T-helper 2 cell treated with Interferon-gamma antibody and Interleukin-4, amounts not matched to agents 100 ng/mL and 5 ng/mL, for 36 hours (primary cell): ENCODE data around the gene GCHFR. TPM values are rescaled to one million over a fixed set of nuclear protein-coding genes. Genes with fewer than 3 reads are reported as not detected.

Experiments used
- intact Hi-C: fragments of 100-400 bp; cut with micrococcal nuclease; formaldehyde crosslinking; loops from one replicate; pipeline ENCODE4 v1.15.1; 2023
- total RNA-seq: library from RNA; stranded (reverse); gene quantifications from 2 replicates; pipeline ENCODE4 v1.2.3, GENCODE V29; 2022

Gene GCHFR
- total RNA-seq = 40.3 and 41.4 TPM in 2 replicates

DNA sequence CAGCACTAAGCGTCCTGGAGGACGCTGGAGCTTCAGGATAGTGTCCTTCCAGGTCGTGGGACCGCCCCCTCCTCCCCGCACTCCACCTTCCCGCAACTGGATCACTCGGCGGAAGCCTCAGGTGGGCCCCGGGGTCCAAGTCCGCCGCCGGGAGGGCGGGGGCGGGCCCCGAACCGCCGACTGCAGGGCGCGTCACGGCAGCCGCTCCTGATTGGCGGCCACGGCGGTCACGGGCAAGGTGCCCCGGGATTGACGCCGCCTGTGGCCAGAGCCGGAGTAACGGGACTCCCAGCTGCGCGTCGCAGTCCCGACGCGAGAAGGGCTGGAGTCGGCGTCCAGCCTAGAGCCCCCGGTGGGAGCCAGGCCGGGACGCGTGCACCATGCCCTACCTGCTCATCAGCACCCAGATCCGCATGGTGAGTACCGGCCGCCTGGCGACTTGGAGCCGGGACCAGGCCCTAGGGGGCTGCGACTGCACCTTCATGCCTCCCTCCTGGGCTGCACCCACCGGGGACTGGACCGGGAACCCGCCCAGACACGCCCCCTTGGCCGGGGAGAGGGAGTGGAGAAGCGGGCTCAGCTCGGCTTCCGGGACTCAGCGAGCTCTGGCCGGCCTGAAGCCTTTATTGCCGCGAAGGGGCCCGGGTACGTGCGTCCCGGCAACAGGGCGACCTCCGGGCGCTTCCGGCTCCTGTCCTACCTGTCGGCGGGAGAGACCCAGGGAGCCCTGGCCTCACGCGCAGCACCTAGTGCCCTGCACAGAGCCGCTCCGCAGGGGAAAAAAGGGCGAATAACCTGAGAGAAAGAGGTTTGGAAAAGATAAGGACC lies at the start of gene GCHFR:
GCHFR (plus strand) TSS at position 268 of the 828 bp plus-strand sequence; CDS start at position 381, 113 bp downstream.
- intact Hi-C loops = loop anchor here (1.0 to 2.0 kb wide), 3 partner anchors 9 to 69 kb away; partner anchors contain the start of genes DNAJC17, RAD51, RMDN3 and ZFYVE19

DNA sequence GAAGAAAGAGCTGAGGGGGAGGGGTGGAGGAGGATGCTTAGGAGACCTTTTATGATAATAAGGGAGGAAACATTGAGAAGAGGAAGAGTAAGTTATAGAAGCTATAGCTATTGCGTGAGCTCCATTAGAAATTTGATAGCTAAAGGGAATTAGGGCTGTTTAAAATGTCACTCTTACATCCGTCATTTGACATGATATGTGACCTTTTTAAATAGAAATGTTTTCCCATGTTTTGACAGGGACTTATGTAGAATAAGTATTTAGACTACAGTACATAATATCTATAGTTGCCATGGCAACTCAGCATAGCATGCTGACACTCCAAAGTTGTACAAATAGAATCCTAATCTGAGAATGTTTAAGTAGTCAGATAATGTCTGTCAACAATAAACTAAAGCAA lies 49.7 kb upstream of the GCHFR start:
- intact Hi-C loops = no loop called here

DNA sequence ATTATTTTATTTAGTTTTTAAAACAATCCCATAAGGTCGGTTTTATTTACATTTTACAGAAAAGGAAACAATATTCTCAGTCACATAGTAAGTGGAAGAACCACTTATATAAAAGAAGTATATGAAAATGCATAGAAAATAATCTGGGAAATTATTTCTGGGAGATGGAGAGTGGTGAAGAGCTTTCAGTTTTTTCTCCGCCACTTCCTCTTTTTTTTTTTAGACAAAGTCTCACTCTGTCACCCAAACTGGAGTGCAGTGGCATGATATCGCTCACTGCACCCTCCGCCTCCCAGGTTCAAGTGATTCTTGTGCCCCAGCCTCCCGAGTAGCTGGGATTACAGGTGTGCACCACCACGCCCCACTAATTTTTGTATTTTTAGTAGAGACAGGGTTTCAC lies 47.7 kb upstream of the GCHFR start:
- intact Hi-C loops = no loop called here

DNA sequence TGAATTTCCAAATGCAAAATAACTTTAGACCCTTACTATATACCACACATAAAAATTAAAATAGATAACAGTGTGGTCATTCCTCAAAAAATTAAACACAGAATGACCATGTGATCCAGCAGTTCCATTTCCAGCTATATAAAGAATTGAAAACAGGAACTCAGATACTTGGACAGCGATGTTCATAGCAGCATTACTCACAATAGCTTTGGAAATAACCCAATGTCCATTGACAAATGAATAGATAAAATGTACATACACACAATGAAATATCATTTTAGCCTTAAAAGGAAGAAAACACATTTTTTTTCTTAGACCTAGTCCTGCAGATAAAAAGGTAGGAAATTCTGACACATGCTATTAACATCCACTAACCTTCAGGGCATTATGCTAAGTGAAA lies 42.2 kb upstream of the GCHFR start:
- intact Hi-C loops = no loop called here

DNA sequence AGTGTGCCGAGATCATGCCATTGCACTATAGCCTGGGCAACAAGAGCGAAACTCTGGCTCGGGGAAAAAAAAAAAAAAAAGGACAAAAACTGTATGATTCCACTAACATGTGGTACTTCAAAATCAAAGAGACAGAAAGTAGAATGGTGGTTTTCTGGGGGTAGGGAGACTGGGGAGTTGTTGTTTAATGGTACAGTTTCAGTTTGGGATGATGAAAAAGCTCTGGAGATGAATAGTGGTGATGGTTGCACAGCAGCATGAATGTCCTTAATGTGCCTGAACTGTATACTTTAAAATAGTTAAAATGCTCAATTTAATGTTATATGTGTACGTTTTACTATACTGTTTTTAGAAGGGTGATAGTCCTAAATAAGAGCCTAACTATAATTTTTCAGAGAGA lies 41.5 kb upstream of the GCHFR start:
- intact Hi-C loops = no loop called here

DNA sequence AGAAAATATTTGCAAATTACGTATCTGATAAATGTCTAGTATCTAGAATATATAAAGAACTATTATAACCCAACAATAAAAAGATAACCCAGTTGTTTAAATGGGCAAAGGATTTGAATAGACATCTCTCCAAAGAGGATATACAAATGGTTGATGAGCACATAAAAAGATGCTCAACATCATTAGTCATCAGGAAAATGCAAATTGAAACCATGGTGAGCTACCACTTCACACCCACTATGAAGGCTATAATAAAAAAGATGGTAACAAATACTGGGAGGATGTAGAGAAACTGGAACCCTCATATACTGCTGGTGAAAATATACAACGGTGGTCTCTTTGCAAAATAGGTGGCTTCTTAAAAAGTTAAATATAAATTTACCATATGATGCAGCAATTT lies 40.9 kb upstream of the GCHFR start:
- intact Hi-C loops = no loop called here

DNA sequence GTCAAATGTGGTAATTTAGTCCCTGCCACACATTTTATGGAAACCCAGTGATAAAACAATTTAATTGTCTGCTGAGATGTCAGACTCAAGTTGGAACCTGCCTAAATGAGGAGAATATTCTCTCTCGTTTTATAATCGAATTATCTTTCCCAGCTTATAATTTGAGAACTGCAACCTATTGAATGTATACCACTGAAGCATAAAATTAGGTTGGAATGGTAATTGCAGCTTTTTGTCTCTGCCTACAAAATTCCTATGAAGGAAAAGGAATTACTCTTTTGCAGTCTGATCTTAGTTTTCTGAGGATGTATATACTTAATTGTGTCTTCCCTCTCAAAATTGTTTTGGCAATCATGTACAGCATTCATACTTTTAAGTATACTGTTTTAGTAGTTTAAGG lies 39.9 kb upstream of the GCHFR start:
- intact Hi-C loops = no loop called here

DNA sequence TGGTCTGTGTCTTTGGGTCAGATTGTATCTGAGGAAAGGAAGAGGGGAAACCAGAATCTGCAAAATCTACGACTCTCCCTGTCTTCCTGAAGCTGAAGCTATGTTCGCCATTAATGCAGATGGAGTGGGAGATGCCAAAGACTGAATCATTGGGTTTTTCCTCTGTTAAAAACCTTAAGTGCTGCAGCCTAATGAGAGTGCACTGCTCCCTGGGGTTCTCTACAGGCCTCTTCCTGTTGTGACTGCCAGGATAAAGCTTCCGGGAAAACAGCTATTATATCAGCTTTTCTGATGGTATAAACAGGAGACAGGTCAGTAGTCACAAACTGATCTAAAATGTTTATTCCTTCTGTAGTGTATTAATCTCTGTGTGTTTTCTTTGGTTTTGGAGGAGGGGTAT lies 32.8 kb upstream of the GCHFR start:
- intact Hi-C loops = no loop called here

DNA sequence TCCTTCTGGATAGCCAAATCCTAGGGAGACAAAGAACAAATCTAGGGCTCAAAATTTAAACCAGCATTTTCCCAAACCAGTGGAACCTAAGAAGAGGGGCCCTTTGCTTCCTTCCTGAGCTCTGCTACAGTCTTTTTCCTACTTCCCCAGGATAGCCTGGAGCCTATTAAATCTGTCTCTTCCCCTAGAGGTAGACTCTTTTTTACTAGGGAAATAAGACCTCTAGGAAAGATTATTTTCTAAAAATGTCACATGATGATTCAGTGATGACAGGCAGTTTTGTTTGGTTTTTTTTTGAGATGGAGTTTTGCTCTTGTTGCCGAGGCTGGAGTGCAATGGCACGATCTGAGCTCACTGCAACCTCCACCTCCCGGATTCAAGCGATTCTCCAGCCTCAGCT lies 27.3 kb upstream of the GCHFR start:
- intact Hi-C loops = no loop called here

DNA sequence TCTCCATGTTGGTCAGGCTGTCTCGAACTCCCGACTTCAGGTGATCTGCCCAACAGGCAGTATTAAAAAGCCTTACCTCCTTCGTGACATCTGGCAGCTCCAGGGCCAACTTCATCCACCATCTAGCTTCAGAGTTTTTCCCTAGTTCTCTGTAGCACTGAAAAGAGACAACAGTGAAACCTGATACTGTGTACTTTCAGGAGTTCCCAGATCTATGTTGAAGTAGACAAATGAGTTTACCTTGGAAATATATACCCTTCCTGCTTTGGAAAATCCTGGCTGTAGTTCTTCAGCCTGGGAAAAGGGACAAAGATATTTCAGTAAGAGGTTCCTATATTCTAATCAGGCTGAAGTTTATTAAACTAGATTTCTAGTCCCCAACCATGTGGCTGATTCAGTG lies 26.8 kb upstream of the GCHFR start:
- intact Hi-C loops = no loop called here

DNA sequence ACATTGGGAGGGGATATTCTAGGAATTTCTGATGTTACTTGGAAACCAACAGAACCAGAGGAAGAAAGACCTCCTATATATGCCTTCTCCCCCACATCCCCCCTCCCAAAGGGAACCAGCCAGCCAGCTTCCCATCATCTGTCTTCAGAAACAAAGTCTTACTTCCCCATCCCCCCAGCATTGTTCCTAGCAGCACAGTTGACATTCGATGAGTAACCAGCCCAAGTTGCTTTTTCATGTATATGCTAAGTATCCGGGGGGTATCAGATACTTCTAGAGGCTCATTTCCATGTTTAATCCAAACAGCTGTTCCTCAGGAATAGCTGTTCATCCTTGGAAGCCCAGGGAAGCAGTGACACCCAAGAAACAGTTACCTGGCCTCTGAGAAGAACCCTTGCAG lies 24.8 kb upstream of the GCHFR start:
- intact Hi-C loops = no loop called here

DNA sequence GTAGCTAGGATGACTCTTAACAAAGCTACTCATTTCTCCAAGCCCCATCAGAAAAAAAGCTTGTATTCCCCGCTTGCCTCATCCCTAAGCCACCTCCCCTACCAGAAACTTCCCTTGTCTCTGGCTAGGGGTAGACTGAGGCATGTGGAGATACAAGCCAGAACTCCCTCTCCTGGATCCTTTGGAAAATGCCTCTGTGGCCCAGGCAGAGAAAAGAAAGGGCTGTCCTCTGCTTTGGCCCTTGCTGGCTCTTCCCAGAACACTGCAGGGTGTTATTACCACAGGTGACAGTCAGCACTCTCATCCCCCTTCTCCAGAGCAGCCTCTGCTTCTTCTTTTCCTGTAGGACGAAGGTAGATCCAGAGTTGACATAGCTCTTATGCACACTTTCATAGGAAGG lies 24.0 kb upstream of the GCHFR start:
- intact Hi-C loops = no loop called here

DNA sequence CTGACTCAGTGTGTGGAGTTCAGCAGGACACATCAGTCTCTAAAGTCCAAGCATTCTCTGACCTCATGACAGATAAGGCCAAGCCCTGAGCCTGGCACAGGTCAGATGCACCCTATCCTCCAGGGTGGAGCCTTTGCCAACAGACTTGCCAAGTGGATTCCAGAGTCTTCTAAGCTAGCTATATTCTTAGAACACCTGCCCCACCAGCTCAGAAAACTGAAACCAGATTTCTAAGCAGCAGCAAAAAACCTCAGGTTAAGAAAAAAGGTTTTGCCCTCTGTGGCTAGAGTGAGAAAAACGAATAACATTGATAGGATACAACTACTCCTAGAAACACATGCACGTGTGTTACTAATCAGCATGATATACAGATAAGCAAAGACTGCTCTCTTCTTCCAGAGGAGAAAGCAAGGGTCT lies 20.4 kb upstream of the GCHFR start:
- intact Hi-C loops = no loop called here

DNA sequence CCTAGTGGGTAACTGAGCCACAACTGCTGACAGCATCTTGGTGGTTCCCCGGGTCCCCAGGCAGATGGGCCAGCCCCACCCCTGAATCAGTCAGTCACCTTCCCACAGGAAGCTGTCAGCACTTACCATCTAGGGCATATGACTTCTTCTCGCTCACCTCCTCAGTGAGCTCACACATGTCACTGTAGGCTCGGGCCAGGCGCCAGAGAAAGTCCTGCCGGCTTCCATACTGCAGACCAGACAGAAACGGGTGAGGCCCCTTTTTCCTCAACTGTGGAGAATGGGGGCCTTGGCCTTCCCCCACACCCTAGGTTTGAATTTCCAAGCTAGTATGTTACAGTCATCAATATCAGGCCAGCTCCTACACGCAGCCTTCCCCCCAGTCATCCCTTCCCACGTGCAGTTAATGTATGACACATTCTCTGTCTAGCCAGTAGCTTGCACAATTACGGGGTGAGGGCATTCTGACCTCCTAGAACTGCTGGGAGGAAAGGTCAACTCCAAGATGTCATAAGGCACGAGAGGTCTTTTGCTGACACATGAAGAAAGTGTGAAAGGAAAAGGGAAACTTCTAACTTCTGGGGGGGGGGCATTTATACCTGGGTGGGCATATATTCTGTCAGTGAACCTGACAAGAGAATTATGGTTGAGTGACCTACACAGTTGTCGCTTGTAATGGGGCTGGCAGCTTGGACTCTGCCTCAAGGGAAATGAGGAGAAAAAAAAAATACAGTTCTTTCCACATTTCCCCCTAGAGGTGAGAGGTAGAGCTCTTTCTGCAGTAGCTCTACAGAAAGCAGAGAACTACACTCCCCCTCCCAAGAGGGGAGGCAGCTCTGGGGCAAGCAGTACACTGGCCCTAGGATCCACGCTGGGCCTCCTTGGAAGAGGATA lies 19.7 kb upstream of the GCHFR start:
- intact Hi-C loops = loop anchor here (1.0 kb wide), 1 partner anchor 11 kb away; the partner anchor contains the start of gene RMDN3

DNA sequence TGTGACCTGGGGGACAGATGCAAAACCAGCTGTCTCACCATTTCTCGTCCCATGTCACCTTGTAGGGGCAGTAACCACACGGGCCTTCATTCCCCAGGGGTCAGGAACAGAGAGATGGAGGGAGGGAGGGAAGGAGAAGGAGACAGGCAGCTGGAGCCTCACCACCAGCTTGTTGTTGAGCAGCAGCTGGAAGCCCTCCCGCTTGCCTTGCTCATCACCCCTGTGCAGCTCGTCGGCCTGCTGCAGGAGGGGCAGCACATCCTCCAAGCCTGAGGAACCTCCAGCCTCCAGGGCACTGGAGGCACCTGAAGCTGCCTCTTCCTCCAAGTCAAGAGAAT lies 19.1 kb upstream of the GCHFR start:
- intact Hi-C loops = loop anchor here (1.0 kb wide), 1 partner anchor 11 kb away; the partner anchor contains the start of gene RMDN3

DNA sequence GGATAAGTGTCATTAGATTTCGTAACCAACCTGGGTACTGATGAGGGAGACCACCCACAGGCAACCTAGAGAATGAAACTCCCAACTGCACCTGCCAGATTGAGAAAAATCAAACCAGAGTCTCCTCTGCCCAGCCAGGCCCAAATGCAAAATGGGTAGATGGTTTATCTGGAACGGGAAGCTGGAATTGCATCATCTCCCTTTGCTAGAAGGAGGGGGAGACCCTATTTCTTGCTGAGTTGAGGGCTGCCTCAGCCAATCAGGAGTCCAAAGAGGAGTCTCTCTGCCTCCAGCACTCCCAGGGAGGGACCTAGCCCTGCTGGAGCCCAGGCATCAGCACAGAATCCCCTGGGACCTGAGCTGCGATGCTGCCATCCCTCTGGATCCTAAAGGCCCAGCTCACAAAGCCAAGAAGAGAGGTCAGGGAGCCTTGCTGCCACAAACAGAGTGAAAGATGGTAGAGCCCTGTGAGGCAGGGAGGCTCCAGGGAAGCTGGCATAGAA lies 16.9 kb upstream of the GCHFR start:
- intact Hi-C loops = loop anchor here (2.0 kb wide), 1 partner anchor 36 kb away; no protein-coding TSS in a partner anchor

DNA sequence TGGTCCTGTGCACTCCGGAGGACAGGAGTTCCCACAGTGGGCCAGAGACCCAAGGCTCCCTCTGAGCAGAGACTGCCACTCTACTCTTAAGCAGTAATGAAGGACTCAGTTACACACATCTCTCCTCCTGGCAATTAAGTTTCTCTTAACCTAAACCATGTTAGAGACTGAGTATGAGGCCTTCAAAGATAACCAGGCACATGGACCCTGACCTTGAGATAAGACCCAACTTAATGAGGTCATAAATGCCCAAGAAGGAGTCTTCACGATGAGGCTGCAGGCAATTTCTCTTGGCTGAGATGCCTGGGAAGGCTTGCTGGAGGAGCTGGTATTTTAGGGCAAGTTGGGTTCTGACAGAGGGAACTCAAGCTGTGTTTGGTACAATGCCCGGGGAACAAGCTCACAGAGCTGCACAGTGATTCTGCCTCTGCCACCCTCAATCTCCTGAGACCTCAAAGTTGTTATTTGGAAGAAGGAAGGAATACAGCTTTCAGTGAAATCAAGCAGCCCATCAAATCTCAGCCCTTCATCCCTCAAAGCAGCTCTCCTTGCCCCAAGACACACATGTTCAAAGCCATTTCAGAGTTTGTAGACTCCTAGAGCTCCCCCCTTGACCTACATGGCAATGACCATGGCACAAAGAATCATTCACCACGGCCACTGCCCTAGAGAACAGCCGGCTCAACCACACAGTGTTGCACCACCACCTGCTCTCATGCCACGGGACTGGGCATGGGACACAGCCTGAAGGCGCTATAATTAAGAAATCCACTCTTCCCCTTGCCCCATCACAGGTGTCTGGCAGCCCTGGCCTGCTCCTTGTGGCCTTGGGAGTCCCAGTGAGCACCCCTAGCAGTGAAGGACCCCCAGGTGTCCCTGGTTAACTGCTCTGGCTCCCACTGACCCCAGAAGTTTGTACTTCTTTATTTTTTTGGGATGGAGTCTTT lies 15.9 kb upstream of the GCHFR start:
- intact Hi-C loops = loop anchor here (2.0 kb wide), 1 partner anchor 35 kb away; no protein-coding TSS in a partner anchor

DNA sequence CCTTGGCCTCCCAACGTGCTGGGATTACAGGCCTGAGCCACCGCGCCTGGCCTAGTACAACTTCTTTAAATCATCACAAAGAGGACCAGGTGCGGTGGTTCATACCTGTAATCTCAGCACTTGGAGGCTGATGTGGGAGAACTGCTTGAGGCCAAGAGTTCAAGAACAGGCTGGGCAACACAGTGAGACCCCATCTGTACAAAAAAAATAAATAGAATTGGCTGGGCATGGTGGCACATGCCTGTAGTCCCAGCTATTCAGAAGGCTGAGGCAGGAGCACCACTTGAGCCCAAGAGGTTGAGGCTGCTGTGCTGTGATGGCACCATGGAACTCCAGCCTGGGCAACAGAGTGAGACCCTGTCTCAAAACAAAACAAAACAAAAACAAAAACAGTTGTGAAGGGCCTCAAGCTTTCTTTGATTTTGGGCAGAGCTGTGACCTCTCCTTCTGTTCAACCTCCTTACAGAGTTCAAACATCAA lies 14.7 kb upstream of the GCHFR start:
- intact Hi-C loops = no loop called here

DNA sequence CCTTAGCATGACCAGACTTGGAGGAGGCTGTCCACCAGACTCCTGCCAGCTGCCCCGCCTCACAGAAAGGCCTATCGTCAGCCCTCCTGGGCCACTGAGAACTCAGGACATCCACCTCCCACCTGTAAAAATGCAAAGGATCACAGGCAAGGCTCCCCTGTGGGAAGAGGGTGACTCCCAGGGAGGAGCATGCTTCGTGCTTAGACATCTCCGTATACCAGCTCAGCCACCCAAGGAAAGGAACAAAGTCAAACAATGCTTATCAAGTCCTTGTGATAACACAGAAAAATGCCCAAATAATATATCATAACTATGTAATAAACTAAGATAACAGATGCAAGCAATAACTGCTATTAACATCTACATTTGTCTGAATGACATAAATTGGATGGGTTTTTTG lies 13.0 kb upstream of the GCHFR start:
- intact Hi-C loops = no loop called here

DNA sequence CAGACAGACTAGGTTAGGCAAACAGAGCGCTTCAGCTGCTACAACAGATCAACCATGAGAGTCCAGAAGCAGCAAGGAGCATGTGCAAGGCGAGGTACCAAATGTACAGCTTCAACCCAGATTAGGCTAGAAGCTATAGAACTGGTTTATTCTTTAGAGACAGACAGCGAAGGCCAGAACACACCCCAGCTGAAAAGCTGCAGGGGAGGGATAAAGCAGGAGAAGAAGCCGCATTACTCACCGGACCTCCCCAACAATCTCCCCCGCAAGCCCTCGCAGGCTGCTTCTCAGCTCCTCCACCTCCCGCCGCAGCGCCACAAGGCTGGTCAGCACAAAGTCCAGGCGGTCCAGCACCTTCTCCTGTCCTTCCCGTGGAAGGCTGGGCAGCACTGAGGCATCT lies 12.1 kb upstream of the GCHFR start:
- intact Hi-C loops = no loop called here

DNA sequence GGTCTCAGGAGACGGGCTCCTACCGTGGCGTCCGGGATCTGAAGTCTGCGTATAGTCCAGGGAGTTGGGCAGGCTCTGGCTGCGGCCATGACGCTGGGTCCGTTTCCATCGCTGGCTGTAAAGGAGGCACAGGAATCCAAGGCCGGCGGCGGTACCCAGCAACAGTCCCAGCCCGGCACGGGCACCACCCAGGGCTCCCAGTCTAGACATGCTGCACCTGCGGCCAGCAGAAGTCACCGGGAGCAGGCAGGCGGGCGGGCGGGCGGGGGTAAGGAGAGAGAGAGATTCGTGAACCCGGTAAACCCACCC lies 9.3 kb upstream of the GCHFR start:
- intact Hi-C loops = loop anchor here (2.0 kb wide), 1 partner anchor 186 kb away; the partner anchor contains the start of gene RPUSD2
